HG02623 (cell line): ENCODE measurements around the gene DEFB129.
"Not testable (repeated sequence)": the region's sequence is repeated elsewhere in the genome, so short reads cannot be mapped to it uniquely, and the experiment has no call there.

Experiments used
- ATAC-seq: cut with Tn5 transposase; IDR thresholded peaks from one replicate; pipeline ENCODE4 v1.9.1; 2021; ENCODE audit warnings: moderate library complexity; ENCODE audit not compliant: unreplicated experiment

DEFB129 gene, protein sequence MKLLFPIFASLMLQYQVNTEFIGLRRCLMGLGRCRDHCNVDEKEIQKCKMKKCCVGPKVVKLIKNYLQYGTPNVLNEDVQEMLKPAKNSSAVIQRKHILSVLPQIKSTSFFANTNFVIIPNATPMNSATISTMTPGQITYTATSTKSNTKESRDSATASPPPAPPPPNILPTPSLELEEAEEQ

DNA sequence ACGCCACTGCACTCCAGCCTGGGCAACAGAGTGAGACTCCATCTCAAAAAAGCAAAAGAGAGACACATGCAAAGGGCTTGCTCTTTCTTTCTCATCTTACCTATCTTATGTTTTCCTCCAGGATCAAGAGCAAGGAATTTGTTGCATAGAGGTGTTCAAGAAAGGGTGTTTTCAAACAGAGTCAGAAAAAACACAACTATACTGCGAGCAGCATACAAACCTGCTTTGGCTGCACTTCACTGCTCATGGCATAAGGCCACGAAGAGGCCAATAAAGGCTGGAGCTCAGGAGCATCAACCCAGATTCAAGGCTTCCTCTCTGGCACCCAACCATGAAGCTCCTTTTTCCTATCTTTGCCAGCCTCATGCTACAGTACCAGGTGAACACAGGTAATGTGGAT is at the start of gene DEFB129:
Gene DEFB129, plus strand, starts transcription at position 301 of the 400 bp plus-strand sequence. Its CDS starts 31 bp downstream, at position 332.
- ATAC-seq, result no peak

DNA sequence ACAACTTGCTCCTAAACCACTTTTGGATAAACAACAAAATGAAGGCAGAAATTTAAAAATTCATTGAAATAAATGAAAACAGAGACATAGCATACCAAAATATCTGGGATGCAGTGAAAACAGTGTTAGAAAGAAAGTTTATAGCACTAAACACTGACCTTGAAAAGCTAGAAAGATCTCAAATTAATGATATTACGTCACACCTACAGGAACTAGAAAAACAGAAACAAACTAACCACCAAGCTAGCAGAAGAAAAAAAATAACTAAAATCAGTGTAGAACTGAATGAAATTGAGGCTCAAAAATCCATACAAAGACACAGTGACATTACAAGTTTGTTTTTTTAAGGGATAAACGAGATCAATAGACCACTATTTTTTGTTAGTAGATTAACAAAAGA is 42.8 kb upstream of the DEFB129 start:
- no peak for ATAC-seq

DNA sequence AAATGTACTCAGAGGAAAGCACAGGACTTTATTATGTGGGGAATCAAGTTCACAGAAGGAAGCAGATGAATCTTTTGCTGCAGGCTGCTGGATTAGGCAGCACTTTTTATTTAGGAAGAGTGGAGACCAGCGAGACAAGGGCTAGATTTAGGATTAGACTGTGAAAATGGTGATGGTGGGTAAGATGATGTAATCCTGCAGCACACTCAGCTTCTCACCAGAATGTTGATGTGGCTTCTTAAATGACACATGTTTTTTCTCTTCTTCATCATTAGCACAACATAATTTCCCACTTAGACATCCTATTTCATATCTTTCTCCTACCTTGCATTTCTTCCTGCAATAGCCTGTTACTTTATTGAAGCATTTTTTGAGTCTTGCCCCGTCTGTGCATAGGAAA is 39.3 kb upstream of the DEFB129 start:
- ATAC-seq, result no peak

DNA sequence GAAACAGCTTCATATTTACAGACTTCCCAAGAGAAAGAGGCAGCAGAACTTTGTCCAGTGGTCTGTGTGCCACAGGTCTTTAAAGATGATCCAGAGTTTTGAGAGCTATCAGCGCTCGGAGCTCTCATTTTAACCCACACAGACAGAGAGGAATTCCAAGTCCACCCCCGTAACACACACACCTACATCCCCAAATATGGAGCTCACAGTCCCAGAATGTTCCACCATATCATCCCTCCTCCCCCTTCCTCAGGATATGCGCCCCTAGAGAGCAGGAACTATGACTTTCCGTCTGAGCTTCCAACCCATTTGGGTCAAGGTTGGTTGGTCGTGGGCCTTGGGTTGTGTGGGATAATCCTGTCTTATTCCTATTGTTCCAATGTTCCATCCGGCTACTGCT is 37.4 kb upstream of the DEFB129 start, which contains the start of gene DEFB128:
Gene DEFB128, minus strand, starts transcription at position 101 of the 400 bp plus-strand sequence. Its CDS starts 88 bp downstream, at position 13.
- no peak for ATAC-seq

DNA sequence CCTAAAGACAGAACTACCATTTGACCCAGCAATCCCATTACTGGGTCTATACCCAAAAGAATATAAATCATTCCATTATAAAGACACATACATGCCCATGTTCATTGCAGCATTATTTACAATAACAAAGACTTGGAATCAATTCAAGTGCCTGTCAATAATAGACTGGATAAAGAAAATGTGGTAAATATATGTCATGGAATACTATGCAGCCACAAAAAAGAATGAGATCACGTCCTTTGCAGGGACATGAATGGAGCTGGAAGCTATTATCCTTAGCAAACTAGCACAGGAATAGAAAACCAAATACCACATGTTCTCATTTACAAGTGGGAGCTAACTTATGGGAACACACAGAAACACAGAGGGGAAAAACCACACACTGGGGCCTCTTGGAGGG is 28.8 kb upstream of the DEFB129 start:
- no peak for ATAC-seq

DNA sequence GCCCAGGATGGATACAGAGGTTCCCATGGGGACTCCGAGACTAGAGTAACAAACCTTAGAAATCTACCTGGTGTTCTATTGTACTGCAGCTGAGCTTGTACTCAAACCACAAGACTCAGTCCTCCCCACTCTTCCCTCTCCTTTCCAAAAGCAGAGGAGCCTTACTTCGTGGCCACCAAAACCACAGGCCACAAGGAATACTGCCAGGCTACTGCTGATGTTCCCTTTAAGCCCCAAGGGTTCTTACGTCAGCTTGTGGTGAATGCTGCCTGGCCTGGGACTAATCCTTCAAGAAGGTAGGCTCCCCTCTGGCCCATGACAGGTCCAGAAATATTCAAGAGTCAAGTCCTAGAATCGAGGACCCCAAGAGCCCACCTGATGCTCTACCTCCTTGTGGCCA is 27.1 kb upstream of the DEFB129 start:
- ATAC-seq, result no peak

DNA sequence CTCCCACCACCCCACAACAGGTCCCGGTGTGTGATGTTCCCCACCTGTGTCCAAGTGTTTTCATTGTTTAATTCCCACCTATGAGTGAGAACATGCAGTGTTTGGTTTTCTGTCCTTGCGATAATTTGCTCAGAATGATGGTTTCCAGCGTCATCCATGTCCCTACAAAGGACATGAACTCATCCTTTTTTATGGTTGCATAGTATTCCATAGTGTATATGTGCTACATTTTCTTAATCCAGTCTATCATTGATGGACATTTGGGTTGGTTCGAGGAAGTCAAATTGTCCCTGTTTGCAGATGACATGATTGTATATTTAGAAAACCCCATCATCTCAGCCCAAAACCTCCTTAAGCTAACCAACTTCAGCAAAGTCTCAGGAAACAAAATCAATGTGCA is 23.4 kb upstream of the DEFB129 start:
- ATAC-seq, result not testable (repeated sequence)

DNA sequence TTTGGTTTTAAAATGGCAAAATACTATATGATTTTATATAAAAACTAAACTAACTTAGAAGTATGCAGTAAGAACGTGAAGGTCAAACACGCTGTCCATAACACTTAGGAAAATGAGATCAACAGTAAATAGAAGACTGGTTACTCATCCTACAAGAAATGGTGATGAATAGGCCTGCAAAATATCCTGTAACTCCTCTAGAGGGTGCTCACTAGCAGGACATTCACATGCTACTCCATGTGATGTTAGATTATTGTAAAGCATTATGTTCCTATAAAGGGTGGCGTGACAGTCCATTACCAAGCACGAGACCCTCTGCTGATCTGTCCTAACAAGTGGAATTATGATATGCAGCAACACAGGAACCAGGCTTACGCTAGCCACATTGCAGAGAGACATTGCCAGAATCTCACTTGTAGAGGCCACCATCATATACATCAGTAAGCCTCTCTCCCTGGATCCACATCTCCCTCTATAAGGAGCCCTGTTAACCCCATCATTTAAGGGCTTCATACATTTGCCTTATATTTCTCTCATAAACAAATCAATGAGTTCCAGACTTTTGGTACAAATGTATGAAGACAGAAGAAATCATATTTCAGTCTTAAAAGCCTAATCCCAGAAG is 18.0 kb upstream of the DEFB129 start:
- peak; percentile 47 for ATAC-seq

DNA sequence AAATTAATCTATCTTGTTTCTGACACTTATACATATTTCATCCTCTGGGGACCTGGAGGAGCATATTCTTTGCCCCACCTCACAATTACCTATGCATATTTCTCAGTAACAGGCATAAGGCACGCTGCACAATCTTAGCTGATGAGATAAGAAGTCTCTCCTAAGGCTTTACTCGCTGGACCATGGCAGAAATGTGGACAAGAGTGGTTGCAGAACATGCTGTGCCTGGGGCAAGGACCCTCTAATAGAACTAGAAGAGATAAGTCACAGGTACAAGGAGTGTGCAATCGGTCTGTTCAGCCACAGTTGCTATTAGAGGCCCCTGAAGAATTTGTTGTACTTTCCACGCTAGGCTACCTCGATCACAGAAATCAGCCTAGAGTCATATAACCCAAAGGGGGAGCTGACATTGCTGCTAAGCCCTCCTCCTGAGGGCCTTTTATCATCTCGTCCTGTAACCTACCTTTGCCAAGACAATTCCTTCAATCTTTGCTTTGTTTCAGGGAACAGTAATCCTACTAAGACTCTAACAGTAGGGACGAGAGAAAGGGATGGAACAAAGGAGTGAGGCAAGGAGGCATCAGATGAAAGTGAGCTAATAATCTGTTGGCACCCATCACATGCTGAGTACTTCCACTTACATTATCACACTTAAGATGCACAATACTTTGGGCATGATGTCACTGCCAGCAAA is 16.1 kb upstream of the DEFB129 start:
- ATAC-seq, result no peak

DNA sequence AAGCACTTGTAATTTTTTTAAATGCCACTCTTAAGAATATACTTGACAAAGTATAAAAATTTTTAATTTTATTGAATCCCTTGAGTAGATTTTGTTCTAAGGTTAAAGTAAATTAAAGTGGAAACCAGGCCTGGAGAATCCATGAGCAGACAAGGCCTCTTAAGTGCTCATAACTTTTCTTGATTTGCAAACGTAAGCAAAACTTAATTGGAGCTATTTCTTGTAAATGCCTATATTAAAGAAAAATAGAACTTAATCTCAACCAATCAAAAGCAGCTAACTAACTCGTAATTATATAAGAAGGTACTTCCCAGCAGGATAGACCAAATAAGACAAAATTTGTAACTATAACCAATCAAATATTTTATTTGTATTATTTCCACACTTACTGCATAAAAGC is 12.7 kb upstream of the DEFB129 start:
- ATAC-seq, result no peak

DNA sequence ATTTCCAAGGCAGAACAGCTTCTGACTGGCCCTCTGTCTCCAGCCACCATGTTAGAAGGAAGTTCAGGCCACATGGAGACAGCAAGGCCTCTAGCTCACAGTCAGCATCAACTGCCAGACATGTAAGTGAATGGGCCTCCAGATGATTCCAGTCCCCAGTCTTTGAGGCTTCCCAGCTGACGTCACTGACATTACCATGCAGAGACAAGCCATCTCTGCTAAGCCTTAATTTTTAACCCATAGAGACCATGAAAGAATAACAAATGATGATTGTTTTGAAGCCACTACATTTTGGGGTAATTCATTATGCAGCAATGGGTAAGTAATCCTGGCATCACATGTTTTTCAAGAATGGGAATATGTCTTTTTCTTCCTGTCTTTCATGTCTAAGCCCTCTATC is 11.3 kb upstream of the DEFB129 start:
- ATAC-seq, result no peak

DNA sequence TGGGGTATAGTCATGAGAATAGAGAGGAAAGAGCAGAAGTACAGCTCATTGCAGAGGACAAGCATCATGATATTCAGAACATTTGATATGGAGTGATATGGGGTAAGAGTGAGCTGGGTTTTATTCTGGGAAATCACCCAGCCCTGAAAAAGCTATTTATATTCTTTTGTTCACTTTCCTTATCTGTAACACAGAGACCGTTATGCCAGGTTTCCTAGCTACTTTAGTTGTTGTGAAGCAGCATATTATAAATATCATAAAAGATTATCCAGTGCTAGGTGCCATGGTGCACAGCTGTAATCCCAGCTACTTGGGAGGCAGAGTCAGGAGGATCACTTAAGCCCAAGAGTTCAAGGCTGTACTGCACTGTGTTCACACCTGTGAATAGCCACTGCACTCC is 9.8 kb upstream of the DEFB129 start:
- ATAC-seq, result no peak

DNA sequence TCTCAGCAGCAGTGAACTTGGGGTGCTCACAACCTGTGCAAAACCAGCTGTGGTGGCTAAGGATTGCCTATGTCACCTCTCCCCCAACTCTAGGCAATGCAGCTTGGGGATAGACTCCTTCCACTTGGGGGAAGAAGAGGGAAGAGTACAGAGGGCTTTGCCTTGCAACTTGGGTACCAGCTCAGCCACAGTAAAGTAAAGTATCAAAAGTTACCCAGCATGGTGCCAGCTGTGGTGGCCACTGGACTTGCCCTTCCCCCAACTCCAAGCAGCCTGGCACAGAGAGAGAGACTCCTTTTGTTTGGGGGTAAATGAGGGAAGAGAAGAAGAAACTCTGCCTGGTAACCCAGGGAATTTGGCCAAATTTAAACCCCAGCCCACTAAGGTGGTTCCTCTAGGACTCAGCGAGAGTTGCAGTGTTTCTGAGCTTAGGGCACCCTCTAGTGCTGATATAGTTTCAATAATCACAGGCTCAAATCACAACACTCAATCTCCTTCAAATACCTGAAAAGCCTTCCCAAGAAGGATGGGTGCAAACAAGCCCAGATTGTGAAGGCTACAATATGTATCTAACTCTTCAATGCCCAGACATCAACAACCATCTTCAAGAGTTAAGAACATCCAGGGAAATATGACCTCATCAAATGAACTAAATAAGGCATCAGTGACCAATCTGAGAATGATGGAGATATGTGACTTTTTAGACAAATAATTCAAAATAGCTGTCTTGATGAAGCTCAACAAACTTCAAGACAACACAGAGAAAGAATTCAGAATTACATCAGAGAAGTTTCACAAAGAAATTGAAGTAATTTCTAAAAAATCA is 7.6 kb upstream of the DEFB129 start:
- no peak for ATAC-seq

DNA sequence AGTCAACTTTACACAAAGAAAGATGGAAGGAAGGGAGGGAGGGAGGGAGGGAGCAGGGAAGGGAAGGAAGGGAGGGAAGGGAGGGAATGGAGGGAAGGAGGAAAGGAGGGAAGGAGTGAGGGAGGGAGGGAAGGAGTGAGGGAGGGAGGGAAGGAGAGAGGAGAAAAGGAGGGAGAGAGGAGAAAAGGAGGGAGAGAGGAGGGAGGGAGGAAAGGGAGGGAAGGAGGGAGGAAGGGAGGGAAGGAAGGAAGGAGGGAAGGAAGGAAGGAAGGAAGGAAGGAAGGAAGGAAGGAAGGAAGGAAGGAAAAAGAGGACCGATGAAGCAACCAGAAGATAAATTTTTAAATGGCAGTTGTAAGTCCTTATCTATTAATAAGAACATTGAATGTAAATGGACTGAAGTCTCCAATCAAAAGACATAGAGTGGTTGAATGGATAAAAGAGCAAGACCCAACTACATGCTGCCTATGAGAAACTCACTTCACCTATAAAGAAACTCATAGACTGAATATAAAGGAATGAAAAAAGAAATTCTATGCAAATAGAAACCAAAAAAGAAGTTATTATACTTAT is 5.7 kb upstream of the DEFB129 start:
- ATAC-seq, result no peak

DNA sequence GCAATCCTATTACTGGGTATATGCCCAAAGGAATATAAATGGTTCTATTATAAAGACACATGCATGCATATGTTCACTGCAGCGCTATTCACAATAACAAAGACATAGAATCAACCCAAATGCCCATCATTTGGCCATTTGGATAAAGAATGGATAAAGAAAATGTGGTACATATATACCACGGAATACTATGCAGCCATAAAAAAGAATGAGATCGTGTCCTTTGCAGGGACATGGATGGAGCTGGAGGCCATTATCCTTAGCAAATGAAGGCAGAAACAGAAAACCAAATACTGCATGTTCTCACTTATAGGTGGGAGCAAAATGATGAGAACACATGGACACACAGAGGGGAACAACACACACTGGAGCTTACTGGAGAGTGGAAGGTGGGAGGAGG is 1.2 kb upstream of the DEFB129 start:
- not testable (repeated sequence) for ATAC-seq

DNA sequence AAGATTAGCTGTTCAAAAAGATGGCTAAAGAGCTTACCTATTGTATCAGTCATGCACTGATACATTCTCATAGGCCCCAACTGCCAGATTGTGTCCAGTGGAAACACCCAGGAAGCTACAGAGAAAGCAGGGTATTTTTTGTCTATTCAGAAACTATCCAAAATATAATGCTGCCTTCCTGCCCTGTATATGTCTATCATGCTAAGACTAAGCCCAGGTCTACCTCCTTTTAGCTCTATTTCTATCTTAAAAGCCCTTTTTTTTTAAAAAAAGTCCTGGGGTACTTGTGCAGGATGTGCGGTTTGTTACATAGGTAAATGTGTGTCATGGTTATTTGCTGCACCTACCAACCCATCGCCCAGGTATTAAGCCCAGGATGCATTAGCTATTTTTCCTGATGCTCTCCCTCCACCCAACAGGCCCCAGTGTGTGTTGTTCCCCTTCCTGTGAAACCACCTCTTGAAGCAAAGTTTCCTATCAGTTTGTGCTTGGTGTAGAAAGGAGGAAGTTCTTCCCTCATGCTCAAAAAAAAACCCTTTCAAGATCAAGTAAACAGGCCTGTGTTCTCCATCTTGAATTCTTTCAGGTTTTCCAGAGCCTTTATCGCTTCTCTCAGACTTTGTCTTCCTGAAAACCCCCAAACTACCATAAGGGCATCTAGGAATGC is 514 bp downstream of the DEFB129 start:
- ATAC-seq, result no peak

DNA sequence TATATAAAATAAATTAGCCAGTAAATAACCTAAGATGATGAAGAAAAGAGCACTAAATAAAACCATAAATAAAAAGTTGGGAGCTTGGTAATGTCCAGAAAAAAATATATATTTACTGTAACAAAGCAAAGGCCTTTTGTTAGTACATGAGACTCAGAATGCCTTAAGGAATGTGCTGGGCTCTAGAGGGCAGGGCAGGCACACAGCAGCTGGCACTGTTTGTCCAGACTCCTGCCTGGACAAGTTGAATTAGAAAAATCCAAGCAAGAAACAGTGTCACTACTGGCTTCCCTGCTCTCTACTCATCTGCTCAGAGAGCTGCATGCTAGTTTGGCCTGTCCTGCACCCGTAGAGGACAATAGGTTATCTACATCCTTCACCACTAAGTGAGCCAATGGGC is 8.8 kb downstream of the DEFB129 start:
- no peak for ATAC-seq

DNA sequence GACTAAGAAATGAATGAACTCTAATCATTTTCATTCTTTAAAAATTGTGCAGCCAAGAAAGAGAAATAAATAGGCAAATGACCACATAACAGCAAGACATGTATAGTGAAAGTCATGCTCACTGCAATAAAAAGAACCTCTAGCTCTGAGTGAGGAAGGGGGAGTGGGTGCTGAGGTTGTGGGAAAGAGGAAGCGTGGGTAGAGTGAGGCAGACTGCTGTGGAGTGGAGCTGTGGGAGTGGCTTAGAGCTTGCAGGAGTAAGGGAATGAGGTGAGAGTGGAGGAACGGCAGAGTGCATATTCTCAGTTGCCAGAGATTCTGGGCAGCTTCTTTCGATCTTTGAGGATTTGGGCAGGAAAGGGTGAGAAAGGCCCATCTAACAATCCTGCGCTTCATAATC is 10.4 kb downstream of the DEFB129 start:
- no peak for ATAC-seq

DNA sequence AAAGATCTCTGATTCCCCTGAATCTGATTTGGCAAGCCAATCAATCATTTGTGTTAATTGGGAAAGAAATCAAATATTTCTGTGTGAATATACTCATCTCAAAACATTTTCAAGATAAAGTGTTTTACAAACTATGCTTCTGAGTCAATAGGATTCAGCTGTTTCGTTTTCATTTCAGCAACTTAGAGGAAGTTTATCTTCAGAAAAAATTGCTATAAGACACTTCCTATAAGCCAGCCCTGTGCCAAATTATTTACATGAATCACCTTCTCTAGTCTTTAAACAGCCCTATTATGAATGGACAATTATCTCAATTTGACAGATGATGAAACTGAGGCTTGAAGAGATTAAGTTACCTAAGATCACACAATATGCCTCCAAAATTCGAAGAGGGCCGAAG is 10.9 kb downstream of the DEFB129 start:
- ATAC-seq, result no peak

DNA sequence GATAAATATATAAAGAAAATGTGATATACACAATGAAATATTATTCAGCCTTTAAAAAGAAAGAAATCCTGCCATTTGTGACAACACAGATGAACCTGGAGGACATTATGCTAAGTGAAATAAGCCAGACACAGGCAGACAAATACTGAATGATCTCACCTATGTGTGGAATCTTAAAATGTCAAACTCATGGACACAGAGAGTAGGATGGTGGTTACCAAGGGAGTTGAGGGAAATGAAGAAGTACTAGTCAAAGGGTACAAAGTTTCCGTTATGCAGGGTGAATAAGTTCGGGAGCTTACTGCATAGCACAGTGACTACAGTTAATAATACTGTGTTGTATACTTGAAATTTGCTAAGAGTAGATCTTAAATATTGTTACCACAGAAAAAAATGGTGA is 15.8 kb downstream of the DEFB129 start:
- no peak for ATAC-seq

DNA sequence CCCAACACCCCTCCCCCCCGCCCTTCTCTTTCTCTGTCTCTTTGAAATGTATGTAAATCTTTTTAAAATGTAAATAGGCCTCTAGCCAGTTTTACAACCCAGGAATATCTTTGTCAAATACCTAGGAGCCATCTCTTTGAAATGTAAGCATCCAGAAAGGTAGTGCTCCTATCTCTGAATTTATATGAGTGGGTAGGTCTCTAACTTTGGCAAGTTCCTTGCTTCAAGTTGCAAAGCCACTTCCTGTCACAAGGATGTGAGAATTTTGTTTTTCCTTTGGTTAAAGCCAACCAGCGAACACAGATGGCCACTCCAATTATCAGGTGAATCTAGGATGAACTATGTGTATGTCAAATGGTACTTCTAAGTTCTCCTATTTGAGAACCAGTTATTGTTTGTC is 24.3 kb downstream of the DEFB129 start:
- no peak for ATAC-seq
